HepG2 (cell line): ENCODE results near the gene FHL3. TPM values are rescaled to one million over a fixed set of nuclear protein-coding genes. Genes with fewer than 3 reads are reported as not detected.

Experiments used
- ATAC-seq: fragments of 200-7000 bp; cut with Tn5 transposase; 3 replicates; pipeline ENCODE4 v1.9.1; 2020; ENCODE audit warnings: mild to moderate bottlenecking, moderate library complexity
- BruUV-seq: library from RNA; stranded (reverse); fragments of 400-500 nt; replicated peaks from 2 replicates; lab custom pipeline; 2021; lab: Mats Ljungman, UMichigan
- CTCF ChIA-PET: fragments of 300-600 bp; formaldehyde crosslinking; extraction: SDS; loops from one replicate; lab custom pipeline; 2021; ENCODE audit warnings: low total read pairs, inconsistent platforms, low intra/inter-chr PET ratio; lab: Yijun Ruan, JAX
- POLR2A ChIA-PET: fragments of 350-600 bp; sonication (Branson Sonifier 250); formaldehyde crosslinking; loops from one replicate; lab custom pipeline; 2020; ENCODE audit warnings: antibody characterized with exemption, inconsistent platforms; lab: Yijun Ruan, JAX
- DNase-seq: peaks from one replicate; pipeline ENCODE4 v3.0.0-alpha.2; 2015; ENCODE audit warnings: low spot score
- FAIRE-seq: peaks from 3 replicates; lab custom pipeline; 2011; peaks lifted over from hg19 to GRCh38; lab: Jason Lieb, UNC
- H2AFZ ChIP-seq: one replicate; pipeline ENCODE4 v1.6.1; 2011; ENCODE audit warnings: low read length, inconsistent platforms
- H3K27ac ChIP-seq: fragments of 300-600 bp; 3 replicates; pipeline ENCODE4 v1.8.0; 2011; ENCODE audit warnings: mixed run types, mild to moderate bottlenecking, mixed read lengths, low read length, inconsistent platforms; ENCODE audit not compliant: insufficient read depth; ENCODE audit errors: extremely low read length
- H3K27me3 ChIP-seq, 2 experiments: fragments of 200-600 bp in 1 of 2; 2 replicates in 1 of 2; 3 replicates in 1 of 2; pipeline versions ENCODE4 v1.6.0 to v1.8.0; 2011; ENCODE audit warnings: low read length in 2 of 2, mild to moderate bottlenecking in 2 of 2, moderate library complexity in 2 of 2, inconsistent platforms in 1 of 2; ENCODE audit not compliant: insufficient read depth in 2 of 2, control insufficient read depth in 1 of 2
- H3K36me3 ChIP-seq, 2 experiments: fragments of 200-600 bp in 1 of 2; replicated peaks in 1 of 2; 2 replicates in 1 of 2; 3 replicates in 1 of 2; pipeline versions ENCODE4 v1.5.1 to v1.8.0; 2011; ENCODE audit warnings: low read length in 2 of 2, inconsistent platforms in 1 of 2; ENCODE audit not compliant: insufficient read depth in 2 of 2, control insufficient read depth in 1 of 2
- H3K4me1 ChIP-seq: 2 replicates; pipeline ENCODE4 v1.5.1; 2012; ENCODE audit warnings: low read length, inconsistent platforms; ENCODE audit not compliant: insufficient read depth
- H3K4me2 ChIP-seq: 2 replicates; pipeline ENCODE4 v1.6.0; 2011; ENCODE audit warnings: low read depth, low read length, inconsistent platforms
- H3K4me3 ChIP-seq, 3 experiments: fragments of 200-600 bp in 1 of 3; sonication (generic), shearing (Covaris generic) in 1 of 3; replicated peaks in 1 of 3; 2 replicates each; pipeline ENCODE4 v1.5.1; 2011 to 2016; ENCODE audit warnings: low read length in 3 of 3, inconsistent platforms in 2 of 3, low read depth in 2 of 3, mild to moderate bottlenecking in 2 of 3, control low read depth in 1 of 3, mixed read lengths in 1 of 3; ENCODE audit not compliant: insufficient read depth in 1 of 3
- H3K79me2 ChIP-seq: one replicate; pipeline ENCODE4 v1.6.1; 2011; ENCODE audit warnings: low read length, inconsistent platforms; ENCODE audit not compliant: insufficient read depth
- H3K9ac ChIP-seq: 2 replicates; pipeline ENCODE4 v1.6.0; 2011; ENCODE audit warnings: mild to moderate bottlenecking, low read depth, low read length, inconsistent platforms; ENCODE audit not compliant: insufficient read depth
- H3K9me3 ChIP-seq: 2 replicates; pipeline ENCODE4 v1.5.1; 2012; ENCODE audit warnings: mild to moderate bottlenecking, low read length
- H4K20me1 ChIP-seq: 2 replicates; pipeline ENCODE4 v1.6.0; 2011; ENCODE audit warnings: inconsistent platforms, mild to moderate bottlenecking, low read length, moderate library complexity; ENCODE audit not compliant: insufficient read depth
- KLF9 ChIP-seq: IDR thresholded peaks from 2 replicates; pipeline ENCODE4 v1.6.1; 2016; ENCODE audit warnings: low read depth
- MEIS2 ChIP-seq: sonication (generic); formaldehyde crosslinking; IDR thresholded peaks from 2 replicates; pipeline ENCODE4 v1.9.0; 2021; ENCODE audit warnings: mild to moderate bottlenecking, missing genetic modification reagents
- NFE2 ChIP-seq: sonication (generic); formaldehyde crosslinking; IDR thresholded peaks from 2 replicates; pipeline ENCODE4 v1.4.0; 2020; ENCODE audit warnings: missing genetic modification reagents
- NFIC ChIP-seq: IDR thresholded peaks from 2 replicates; pipeline ENCODE4 v1.6.1; 2012; ENCODE audit warnings: mild to moderate bottlenecking, low read length, inconsistent platforms
- SATB2 ChIP-seq: sonication (generic); formaldehyde crosslinking; IDR thresholded peaks from 2 replicates; pipeline ENCODE4 v1.5.0; 2020; ENCODE audit warnings: missing genetic modification reagents
- ZNF101 ChIP-seq: sonication (generic); formaldehyde crosslinking; IDR thresholded peaks from 2 replicates; pipeline ENCODE4 v1.4.0; 2020; ENCODE audit warnings: mild to moderate bottlenecking, low read depth, missing genetic modification reagents, borderline replicate concordance
- ZNF24 ChIP-seq: fragments of 450-650 bp; IDR thresholded peaks from 2 replicates; pipeline ENCODE4 v1.6.1; 2017; ENCODE audit warnings: antibody characterized with exemption, mild to moderate bottlenecking
- ZNF251 ChIP-seq: sonication (generic); formaldehyde crosslinking; IDR thresholded peaks from 2 replicates; pipeline ENCODE4 v1.9.0; 2021; ENCODE audit warnings: mild to moderate bottlenecking, missing genetic modification reagents
- ZNF282 ChIP-seq: fragments of 450-650 bp; IDR thresholded peaks from 2 replicates; pipeline ENCODE4 v1.6.1; 2018; ENCODE audit not compliant: partially characterized antibody
- ZNF331 ChIP-seq: sonication (generic); formaldehyde crosslinking; IDR thresholded peaks from 2 replicates; pipeline ENCODE4 v1.4.0; 2020; ENCODE audit warnings: missing genetic modification reagents
- ZNF549 ChIP-seq: sonication (generic); formaldehyde crosslinking; IDR thresholded peaks from 2 replicates; pipeline ENCODE4 v1.5.0; 2020; ENCODE audit warnings: missing genetic modification reagents
- ZNF652 ChIP-seq: IDR thresholded peaks from 2 replicates; pipeline ENCODE4 v1.6.1; 2016; ENCODE audit warnings: low read depth, borderline replicate concordance
- ZNF768 ChIP-seq: sonication (generic); formaldehyde crosslinking; IDR thresholded peaks from 2 replicates; pipeline ENCODE4 v1.4.0; 2020; ENCODE audit warnings: missing genetic modification reagents
- WGBS: methylation state at CpG from one replicate; pipeline ENCODE4 v1.1.6; 2017; ENCODE audit warnings: low lambda C conversion rate; 5-methylcytosine and 5-hydroxymethylcytosine counted together
- in situ Hi-C: cut with HindIII; loops from 2 replicates; pipeline ENCODE4 v1.10.0; 2017; ENCODE audit warnings: low pct_unique_long_range_greater_than_20kb; ENCODE audit not compliant: extremely low pct_ligation_motif_present
- intact Hi-C: fragments of 100-400 bp; cut with micrococcal nuclease; formaldehyde crosslinking; loops from one replicate; pipeline ENCODE4 v1.10.0; 2022; ENCODE audit not compliant: unreplicated experiment
- polyA plus RNA-seq, 8 experiments: library from polyadenylated mRNA; depleted of rRNA in 3 of 8; stranded (reverse) in 7 of 8; unstranded in 1 of 8; fragments of >200 nt; fragmentation: Illumina TruSeq in 4 of 8; extraction: Trizol in 4 of 8; gene quantifications; 2 replicates each; pipeline versions ENCODE4 v1.2.1 to v1.2.3, GENCODE V29; 2011 to 2016; ENCODE audit warnings: low read depth in 4 of 8, missing spikeins in 1 of 8, mixed read lengths in 1 of 8; ENCODE audit not compliant: insufficient read depth in 1 of 8
- total RNA-seq, 5 experiments: library from RNA; depleted of rRNA; stranded (reverse); fragments of >200 nt; fragmentation: Illumina TruSeq; extraction: Trizol; gene quantifications; 2 replicates each; pipeline ENCODE4 v1.2.3, GENCODE V29; 2016; ENCODE audit warnings: low read depth in 1 of 5
- TF ChIP-seq, protein P1 (sequence below): sonication (generic); formaldehyde crosslinking; IDR thresholded peaks from 2 replicates; pipeline ENCODE4 v1.4.0; 2020; ENCODE audit warnings: mild to moderate bottlenecking, missing genetic modification reagents

The FHL3 gene
- total and polyA plus RNA-seq, 2 of the 13 experiments (the other 11 are each of a cell fraction or from before 2014, with no cell fraction given) = 2.8 to 6.6 TPM

DNA sequence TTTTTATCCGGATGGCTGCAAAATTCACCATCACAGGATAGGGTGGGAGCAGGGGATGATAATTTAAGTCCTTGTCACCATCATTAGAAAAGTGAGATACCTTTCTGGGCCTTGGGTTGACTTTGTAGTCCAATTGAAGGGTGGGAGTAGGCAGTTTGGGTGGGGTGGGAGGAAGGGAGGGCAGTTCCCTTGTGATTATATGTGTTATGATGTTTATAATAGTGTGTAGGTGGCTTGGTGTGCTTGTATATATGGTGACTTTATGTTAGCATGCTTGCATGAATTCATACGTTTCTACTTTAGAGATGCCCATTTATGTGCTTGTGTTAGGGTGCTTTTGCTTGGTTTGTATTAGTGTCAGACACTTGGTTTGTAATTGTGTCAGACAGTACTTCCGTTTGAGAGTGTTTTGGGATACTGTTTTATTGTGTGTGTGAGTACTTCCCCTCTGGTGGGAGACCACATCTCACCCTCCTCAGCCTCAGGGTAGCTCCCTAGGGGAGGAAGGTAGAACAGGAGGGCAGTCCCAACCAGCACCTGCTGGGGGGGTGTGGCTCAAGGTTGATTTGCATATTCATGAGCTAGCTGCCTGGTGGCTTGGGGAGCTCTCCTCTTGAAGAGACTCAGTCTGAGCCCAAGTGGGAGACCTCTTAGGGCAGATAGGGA, 47.6 kb upstream of the FHL3 start:
- ATAC-seq (no peak), FAIRE-seq (no peak)
- POLR2A ChIA-PET = no interaction called here

More for the DNA sequence above, 47.6 kb upstream of the FHL3 start:
- Histone ChIP-seq H2AFZ (no peak overlapping the region), H4K20me1 (no peaks in the 10 kb centered on the region), H3K4me2 (no peak overlapping the region), H3K27ac (no peak overlapping the region), H3K9me3 (no peaks in the 10 kb centered on the region), H3K36me3 (no peaks in the 10 kb centered on the region), H3K27me3 (peaks cover 0 to 27% of the 10 kb centered on the region in 2 experiments; a peak in 3 of 5 replicates), H3K4me3 (no peak overlapping the region), H3K79me2 (no peaks in the 10 kb centered on the region), H3K4me1 (peaks cover 15% of the 10 kb centered on the region), H3K9ac (no peak overlapping the region)
- no TSS peak for BruUV-seq
- in situ Hi-C loops = no loop called here
- DNase-seq = no peak
- CTCF ChIA-PET = no interaction called here
- no peak for TF ChIP-seq ZNF549 (CRISPR knock-in tag)
- no peak for TF ChIP-seq ZNF101 (CRISPR knock-in tag)
- no peak for TF ChIP-seq ZNF251 (CRISPR knock-in tag)
- no peak for TF ChIP-seq ZNF768 (CRISPR knock-in tag)
- TF ChIP-seq ZNF331 (CRISPR knock-in tag) = no peak
- TF ChIP-seq, protein P1, sequence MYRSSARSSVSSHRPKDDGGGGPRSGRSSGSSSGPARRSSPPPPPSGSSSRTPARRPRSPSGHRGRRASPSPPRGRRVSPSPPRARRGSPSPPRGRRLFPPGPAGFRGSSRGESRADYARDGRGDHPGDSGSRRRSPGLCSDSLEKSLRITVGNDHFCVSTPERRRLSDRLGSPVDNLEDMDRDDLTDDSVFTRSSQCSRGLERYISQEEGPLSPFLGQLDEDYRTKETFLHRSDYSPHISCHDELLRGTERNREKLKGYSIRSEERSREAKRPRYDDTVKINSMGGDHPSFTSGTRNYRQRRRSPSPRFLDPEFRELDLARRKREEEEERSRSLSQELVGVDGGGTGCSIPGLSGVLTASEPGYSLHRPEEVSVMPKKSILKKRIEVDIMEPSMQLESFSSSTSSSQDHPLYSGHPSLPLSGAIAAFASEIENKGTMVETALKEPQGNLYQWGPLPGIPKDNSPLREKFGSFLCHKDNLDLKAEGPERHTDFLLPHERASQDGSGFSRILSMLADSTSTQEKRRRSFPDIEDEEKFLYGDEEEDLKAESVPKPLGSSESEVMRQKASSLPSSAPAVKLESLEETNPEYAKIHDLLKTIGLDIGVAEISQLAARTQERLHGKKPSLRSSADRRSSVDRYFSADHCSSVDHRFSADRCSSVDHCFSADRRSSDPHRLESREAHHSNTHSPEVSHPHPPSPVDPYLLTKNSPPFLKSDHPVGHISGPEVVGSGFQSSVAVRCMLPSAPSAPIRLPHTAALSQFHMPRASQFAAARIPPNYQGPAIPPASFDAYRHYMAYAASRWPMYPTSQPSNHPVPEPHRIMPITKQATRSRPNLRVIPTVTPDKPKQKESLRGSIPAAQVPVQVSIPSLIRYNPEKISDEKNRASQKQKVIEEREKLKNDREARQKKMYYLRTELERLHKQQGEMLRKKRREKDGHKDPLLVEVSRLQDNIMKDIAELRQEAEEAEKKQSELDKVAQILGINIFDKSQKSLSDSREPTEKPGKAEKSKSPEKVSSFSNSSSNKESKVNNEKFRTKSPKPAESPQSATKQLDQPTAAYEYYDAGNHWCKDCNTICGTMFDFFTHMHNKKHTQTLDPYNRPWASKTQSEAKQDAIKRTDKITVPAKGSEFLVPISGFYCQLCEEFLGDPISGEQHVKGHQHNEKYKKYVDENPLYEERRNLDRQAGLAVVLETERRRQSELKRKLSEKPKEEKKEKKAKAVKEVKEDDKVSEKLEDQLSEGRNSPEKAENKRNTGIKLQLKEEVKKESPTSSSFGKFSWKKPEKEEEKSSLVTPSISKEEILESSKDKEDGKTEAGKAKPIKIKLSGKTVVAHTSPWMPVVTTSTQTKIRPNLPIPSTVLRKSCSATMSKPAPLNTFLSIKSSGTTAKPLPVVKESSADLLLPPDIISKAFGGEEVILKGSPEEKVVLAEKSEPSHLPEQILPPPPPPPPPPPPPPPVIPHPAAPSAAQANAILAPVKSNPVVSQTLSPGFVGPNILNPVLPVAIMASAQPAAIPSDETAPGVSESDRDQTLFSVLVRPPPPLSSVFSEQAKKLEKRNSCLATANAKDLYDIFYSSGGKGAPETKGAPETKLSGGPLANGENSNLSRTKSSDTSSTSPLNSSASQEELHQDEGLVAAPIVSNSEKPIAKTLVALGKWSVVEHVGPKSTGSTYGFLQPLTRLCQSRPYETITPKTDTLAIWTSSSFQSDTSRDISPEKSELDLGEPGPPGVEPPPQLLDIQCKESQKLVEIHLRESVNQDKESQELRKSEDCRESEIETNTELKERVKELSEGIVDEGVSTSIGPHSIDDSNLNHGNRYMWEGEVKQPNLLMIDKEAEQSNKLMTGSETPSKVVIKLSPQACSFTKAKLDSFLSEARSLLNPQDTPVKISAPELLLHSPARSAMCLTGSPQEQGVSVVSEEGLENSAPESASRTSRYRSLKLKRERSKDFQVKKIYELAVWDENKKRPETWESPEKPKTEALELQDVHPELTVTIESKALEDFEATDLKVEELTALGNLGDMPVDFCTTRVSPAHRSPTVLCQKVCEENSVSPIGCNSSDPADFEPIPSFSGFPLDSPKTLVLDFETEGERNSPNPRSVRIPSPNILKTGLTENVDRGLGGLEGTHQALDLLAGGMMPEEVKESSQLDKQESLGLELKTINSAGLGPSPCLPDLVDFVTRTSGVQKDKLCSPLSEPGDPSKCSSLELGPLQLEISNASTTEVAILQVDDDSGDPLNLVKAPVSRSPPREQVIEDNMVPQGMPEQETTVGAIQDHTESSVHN = no peak
- TF ChIP-seq ZNF282 = no peak
- no peak for TF ChIP-seq NFE2 (CRISPR knock-in tag)
- no peak for TF ChIP-seq KLF9 (CRISPR knock-in tag)
- no peak for TF ChIP-seq MEIS2 (CRISPR knock-in tag)
- no peak for TF ChIP-seq ZNF24
- TF ChIP-seq SATB2 (CRISPR knock-in tag) = no peak
- no peak for TF ChIP-seq NFIC
- TF ChIP-seq ZNF652 (CRISPR knock-in tag) = no peak
- WGBS = 34% methylated on average over 3 of the region's 3 CpGs
- intact Hi-C loops = no loop called here
